ENCODE measurements around the gene CYP2W1.

The CYP2W1 gene

GRCh38 chr7:1007901-1008300 lies 24.9 kb downstream of the CYP2W1 start:
- no peaks in the 10 kb centered on the region for H3K9me3 ChIP-seq
- H3K4me1 ChIP-seq = peaks cover 0 to 18% (median 1%) of the 10 kb centered on the region in 4 donors
- H3K4me3 ChIP-seq = no peak overlapping the region
- no peak for DNase-seq
- no peaks in the 10 kb centered on the region for H3K27me3 ChIP-seq
- no peak overlapping the region for H3K27ac ChIP-seq
- TF ChIP-seq, protein P1, sequence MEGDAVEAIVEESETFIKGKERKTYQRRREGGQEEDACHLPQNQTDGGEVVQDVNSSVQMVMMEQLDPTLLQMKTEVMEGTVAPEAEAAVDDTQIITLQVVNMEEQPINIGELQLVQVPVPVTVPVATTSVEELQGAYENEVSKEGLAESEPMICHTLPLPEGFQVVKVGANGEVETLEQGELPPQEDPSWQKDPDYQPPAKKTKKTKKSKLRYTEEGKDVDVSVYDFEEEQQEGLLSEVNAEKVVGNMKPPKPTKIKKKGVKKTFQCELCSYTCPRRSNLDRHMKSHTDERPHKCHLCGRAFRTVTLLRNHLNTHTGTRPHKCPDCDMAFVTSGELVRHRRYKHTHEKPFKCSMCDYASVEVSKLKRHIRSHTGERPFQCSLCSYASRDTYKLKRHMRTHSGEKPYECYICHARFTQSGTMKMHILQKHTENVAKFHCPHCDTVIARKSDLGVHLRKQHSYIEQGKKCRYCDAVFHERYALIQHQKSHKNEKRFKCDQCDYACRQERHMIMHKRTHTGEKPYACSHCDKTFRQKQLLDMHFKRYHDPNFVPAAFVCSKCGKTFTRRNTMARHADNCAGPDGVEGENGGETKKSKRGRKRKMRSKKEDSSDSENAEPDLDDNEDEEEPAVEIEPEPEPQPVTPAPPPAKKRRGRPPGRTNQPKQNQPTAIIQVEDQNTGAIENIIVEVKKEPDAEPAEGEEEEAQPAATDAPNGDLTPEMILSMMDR (IDR thresholded peaks at IDR 0.05) = no peak
- intact Hi-C loops (cut with DNase I; ENCODE audit: low total_unique reads) = no loop called here
- peaks cover 7 to 60% (median 30%) of the 10 kb centered on the region in 3 donors for H3K36me3 ChIP-seq

DNA sequence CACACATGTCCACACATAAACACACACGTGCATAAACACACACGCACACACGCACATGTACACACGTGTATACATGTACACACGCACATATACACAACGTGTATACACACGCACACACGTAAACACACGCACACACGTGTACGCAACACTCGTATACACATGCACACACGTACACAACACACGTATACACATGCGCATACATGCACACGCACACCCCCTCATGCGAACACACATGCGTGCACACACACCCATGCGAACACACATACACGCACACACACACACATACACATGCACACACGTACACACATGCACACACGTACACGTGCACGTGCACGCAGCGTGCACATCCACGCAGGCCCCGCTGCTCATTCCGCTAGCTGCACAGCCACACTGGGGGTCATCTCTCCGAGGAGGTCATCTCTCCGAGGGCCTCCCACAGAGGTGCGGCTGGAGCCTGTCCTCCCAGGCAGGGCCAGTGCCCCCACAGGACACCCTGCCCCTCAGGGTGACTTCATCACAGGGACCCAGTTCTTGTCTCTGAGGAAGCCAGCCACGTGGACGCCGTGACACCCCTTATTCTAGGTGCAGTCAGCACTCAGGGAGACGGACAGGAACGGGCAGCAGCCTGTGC lies 25.9 kb downstream of the CYP2W1 start:
- intact Hi-C loops (cut with DNase I; ENCODE audit: low total_unique reads) = no loop called here
- Histone ChIP-seq H3K9me3 (no peaks in the 10 kb centered on the region), H3K27ac (no peak overlapping the region), H3K4me1 (peaks cover 0 to 18% (median 1%) of the 10 kb centered on the region in 4 donors), H3K27me3 (no peaks in the 10 kb centered on the region), H3K4me3 (no peak overlapping the region), H3K36me3 (peaks cover 7 to 57% (median 30%) of the 10 kb centered on the region in 3 donors)
- DNase-seq = no peak
- TF ChIP-seq, protein P1 (IDR thresholded peaks at IDR 0.05) = no peak

GRCh38 chr7:1009747-1010146 lies 26.8 kb downstream of the CYP2W1 start:
- TF ChIP-seq, protein P1 (IDR thresholded peaks at IDR 0.05) = no peak
- intact Hi-C loops (cut with DNase I; ENCODE audit: low total_unique reads) = no loop called here
- peaks cover 0 to 23% (median 1%) of the 10 kb centered on the region in 4 donors for H3K4me1 ChIP-seq
- H3K27me3 ChIP-seq = no peaks in the 10 kb centered on the region
- H3K36me3 ChIP-seq = peaks cover 7 to 48% (median 30%) of the 10 kb centered on the region in 3 donors
- H3K27ac ChIP-seq = no peak overlapping the region
- H3K4me3 ChIP-seq = no peak overlapping the region
- no peaks in the 10 kb centered on the region for H3K9me3 ChIP-seq
- no peak for DNase-seq

GRCh38 chr7:1010226-1010625 lies 27.2 kb downstream of the CYP2W1 start:
- no peak overlapping the region for H3K4me3 ChIP-seq
- peaks cover 7 to 44% (median 30%) of the 10 kb centered on the region in 3 donors for H3K36me3 ChIP-seq
- H3K9me3 ChIP-seq = no peaks in the 10 kb centered on the region
- no peaks in the 10 kb centered on the region for H3K27me3 ChIP-seq
- peaks cover 0 to 28% (median 1%) of the 10 kb centered on the region in 4 donors for H3K4me1 ChIP-seq
- no peak overlapping the region for H3K27ac ChIP-seq
- TF ChIP-seq, protein P1 (IDR thresholded peaks at IDR 0.05) = no peak
- intact Hi-C loops (cut with DNase I; ENCODE audit: low total_unique reads) = no loop called here
- no peak for DNase-seq

DNA sequence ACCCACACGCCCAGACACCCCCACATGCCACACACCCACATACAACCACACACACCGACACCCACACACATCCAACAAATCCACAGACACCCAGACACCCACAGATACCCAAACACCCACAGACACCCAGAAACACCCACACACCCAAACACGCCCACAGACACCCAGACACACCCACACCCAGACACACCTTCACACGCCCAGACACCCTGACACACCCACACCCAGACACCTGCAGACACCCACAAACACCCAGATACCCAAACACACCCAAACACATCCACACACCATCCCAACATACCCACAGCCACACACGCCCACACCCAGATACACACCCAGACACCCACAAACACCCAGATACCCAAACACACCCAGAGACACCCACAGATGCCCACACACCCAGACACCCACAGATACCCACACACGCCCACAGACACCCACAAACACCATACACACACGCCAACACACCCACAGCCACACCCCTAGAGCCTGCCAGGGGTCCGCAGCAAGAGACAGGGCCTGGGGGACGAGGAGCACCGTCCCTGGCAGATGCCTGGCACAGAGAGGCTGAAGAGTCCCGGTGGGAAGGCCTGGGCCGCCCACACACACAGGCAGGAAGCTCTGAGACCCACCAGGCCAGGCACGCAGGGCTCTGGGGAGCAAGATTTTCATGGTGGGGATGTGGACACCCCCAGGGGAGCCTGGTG lies 28.5 kb downstream of the CYP2W1 start:
- intact Hi-C loops (cut with DNase I; ENCODE audit: low total_unique reads) = no loop called here
- Histone ChIP-seq H3K4me1 (peaks cover 0 to 36% (median 4%) of the 10 kb centered on the region in 4 donors), H3K27me3 (no peaks in the 10 kb centered on the region), H3K4me3 (no peak overlapping the region), H3K27ac (no peak overlapping the region), H3K9me3 (no peaks in the 10 kb centered on the region), H3K36me3 (peaks cover 7 to 37% (median 30%) of the 10 kb centered on the region in 3 donors)
- TF ChIP-seq, protein P1 (IDR thresholded peaks at IDR 0.05) = no peak
- DNase-seq = no peak
